GM18505 (cell line): ENCODE results near the gene ATP6V1F.

Source experiments
- ATAC-seq: cut with Tn5 transposase; IDR thresholded peaks from one replicate; pipeline ENCODE4 v1.9.1; 2021; ENCODE audit not compliant: unreplicated experiment
- POLR2A ChIP-seq: IDR thresholded peaks from 4 replicates; pipeline ENCODE4 v1.6.1; 2011; ENCODE audit warnings: borderline replicate concordance; ENCODE audit not compliant: insufficient read depth, insufficient read length; ENCODE audit errors: extremely low read depth

Gene ATP6V1F

GRCh38 chr7:128891110-128891941 lies 28.7 kb downstream of the ATP6V1F start:
- TF ChIP-seq POLR2A: no peak
- ATAC-seq: no peak

- ATAC-seq: no peak
Observed at GRCh38 chr7:128891942-128892269, 29.2 kb downstream of the ATP6V1F start.

DNA sequence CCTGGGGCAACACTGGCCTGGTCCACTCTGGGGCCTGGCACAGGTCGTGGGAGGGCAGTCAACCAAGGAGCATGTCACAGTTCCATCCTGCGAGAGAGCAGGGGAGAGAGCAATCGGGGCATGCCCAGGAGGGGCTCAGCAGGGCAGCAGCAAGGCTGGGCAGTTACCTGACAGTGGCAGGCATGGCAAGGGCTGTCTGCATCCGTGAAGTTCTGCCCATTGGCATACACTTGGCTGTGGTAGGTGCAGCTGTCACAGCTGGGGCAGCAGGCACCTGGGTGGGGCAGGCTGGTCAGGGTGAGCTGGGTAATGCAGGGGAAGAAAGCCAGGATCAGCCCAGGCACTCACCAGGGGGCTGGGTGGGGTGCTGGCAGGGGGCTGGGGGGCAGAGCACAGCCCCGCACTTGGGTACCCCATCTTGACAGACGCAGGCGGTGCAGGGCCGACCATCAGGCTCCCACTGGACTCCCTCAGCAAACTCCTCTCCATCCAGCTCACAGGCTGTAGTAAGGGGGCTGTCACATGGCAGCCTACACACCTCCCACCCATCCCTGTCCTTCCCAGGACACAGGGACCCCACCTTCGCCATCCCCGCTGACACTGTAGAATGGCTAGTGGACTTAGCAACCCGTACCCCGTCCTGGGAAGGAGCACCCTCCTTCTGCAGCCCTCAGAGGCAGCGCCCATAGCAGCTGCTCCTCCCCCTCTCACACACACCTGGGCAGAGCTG lies 30.0 kb downstream of the ATP6V1F start:
- no peak for TF ChIP-seq POLR2A
- no peak for ATAC-seq

More at GRCh38 chr7:128891942-128892269, 29.2 kb downstream of the ATP6V1F start:
- no peak for TF ChIP-seq POLR2A

GRCh38 chr7:128893251-128894100 lies 30.8 kb downstream of the ATP6V1F start:
- ATAC-seq: no peak
- TF ChIP-seq POLR2A: no peak

DNA sequence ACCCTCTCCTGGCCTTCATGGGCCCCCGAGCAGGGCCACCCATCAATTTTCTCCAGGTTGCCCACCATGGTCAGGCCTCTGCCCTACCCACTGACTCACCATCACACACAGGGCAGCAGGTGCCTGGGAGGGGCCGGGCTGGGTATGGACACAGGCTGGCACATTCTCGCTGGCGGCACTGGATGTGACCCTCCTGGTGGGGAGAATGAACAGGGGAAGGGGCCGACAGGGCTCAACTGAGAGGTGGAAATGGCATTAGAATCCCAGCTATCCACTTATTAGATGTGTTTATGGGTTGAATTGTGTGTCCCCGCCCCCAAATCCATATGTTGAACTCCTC lies 31.4 kb downstream of the ATP6V1F start:
- ATAC-seq: no peak
- TF ChIP-seq POLR2A: no peak

DNA sequence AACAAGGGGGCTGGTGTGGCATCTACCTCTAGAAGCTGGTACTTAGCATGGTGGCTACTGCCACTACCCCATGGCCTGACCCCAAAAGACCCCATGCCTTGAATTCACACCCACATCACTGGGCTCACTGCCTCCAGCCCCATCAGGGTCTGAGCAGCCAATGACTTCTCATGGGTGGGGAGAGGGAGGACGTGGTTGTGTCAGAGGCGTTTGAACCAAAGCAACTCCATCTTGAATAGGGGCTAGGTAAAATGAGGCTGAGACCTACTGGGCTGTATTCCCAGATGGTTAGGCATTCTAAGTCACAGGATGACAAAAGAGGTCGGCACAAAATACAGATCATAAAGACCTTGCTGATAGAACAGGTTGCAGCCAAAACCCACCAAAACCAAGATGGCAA lies 32.7 kb downstream of the ATP6V1F start:
- no peak for ATAC-seq
- no peak for TF ChIP-seq POLR2A

DNA sequence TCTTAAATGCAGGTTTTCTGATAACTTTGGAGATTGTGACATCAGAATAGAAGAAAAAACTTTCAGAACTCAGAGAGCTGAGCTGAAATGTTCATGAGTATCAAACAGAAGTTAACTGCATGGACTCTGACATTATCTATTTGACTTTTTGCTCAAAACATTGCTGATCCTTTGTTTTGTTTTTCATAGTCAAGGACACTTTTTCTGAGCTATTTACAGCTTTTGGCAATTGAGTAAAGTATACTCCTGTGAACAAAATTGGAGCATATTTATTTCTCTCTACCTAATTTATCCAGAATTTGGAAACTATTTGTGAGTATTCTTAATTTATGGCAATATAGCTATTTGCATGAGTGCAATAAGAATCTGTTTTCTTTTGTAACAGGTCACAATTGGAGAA lies 36.7 kb downstream of the ATP6V1F start:
- ATAC-seq: no peak
- no peak for TF ChIP-seq POLR2A

GRCh38 chr7:128900237-128900636 lies 37.6 kb downstream of the ATP6V1F start:
- no peak for TF ChIP-seq POLR2A

GRCh38 chr7:128902761-128903585 lies 40.3 kb downstream of the ATP6V1F start:
- TF ChIP-seq POLR2A: no peak
- no peak for ATAC-seq

More at GRCh38 chr7:128900237-128900636, 37.6 kb downstream of the ATP6V1F start:
- ATAC-seq: no peak

DNA sequence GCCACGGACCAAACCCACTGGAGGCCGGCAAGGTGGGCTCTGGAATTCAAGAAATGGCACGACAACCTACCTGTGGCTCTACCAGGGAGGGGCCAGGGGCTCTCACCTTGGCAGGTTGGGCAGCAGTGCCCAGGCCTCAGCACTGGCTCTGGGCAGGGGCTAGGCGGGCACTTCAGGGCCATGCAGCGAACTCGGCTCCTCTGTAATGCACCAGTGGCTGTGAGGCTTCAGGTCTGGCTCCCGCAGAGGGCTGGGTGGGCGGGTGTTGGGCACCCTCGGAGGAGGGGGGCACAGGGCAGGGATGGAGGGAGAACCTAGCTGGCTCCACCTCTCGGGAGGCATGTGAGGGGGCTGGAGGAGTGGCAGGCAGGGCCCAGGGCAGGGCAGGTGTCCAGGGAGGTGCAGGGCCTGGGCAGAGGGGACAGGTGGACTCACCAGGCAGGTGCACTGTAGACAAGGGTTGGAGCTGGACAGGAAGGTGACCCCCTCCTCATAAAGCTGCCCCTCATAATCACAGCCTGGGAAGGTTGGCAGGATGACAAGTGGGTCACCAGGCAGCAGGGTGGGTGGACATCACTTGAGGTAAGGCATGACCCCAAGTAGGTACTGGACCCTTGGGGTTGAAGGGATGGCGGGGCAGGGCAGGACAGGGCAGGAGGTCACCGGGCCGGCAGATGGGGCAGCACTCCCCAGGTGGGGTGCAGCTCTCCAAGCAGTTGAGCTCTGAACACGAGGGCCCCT lies 41.1 kb downstream of the ATP6V1F start:
- ATAC-seq: no peak
- no peak for TF ChIP-seq POLR2A

GRCh38 chr7:128904381-128905197 lies 41.9 kb downstream of the ATP6V1F start:
- no peak for TF ChIP-seq POLR2A
- no peak for ATAC-seq

DNA sequence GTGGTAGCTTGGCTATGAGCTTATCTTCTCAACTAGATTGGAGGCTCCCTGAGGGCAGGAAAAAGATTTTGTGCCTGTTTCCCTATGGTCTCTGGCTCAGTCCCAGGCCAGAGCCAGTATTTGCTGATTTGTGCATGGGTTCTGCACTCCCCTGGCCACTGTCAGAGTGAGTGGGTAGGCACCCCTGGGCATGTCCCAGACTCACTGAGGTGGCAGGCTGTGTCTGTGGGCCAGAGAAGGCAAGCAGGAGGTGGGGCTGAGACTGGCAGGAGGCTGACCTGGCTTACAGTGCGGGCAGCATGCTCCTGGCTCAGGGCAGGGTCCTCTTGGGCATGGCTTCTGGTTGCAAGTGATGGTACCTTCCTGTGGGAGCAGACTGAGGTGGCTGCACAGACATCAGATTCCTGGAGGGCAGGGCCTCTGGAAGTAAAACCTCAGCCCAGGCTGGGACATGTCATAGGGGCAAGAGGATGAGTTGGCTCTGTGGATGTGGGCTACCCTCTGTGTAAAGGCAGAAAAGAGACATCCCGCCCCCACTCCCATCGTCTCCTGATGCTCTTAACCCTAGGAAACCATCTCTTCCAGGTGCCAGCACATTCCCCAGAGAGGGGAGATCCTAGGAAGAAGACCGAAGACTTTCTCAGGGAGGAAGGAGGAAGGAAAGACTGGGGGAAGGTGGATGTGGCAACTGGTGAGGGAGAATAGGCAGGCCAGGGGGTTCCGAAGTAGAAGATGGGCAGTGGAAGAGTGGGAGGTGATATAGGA lies 43.5 kb downstream of the ATP6V1F start:
- TF ChIP-seq POLR2A: no peak
- no peak for ATAC-seq
